ENCODE results near the gene PNISR. TPM values are rescaled to one million over a fixed set of nuclear protein-coding genes. Genes with fewer than 3 reads are reported as not detected.

The PNISR gene
- total and polyA plus RNA-seq, 2 of the 13 experiments (the other 11 are each of a cell fraction or from before 2014, with no cell fraction given) = 43.0 to 48.0 TPM

DNA sequence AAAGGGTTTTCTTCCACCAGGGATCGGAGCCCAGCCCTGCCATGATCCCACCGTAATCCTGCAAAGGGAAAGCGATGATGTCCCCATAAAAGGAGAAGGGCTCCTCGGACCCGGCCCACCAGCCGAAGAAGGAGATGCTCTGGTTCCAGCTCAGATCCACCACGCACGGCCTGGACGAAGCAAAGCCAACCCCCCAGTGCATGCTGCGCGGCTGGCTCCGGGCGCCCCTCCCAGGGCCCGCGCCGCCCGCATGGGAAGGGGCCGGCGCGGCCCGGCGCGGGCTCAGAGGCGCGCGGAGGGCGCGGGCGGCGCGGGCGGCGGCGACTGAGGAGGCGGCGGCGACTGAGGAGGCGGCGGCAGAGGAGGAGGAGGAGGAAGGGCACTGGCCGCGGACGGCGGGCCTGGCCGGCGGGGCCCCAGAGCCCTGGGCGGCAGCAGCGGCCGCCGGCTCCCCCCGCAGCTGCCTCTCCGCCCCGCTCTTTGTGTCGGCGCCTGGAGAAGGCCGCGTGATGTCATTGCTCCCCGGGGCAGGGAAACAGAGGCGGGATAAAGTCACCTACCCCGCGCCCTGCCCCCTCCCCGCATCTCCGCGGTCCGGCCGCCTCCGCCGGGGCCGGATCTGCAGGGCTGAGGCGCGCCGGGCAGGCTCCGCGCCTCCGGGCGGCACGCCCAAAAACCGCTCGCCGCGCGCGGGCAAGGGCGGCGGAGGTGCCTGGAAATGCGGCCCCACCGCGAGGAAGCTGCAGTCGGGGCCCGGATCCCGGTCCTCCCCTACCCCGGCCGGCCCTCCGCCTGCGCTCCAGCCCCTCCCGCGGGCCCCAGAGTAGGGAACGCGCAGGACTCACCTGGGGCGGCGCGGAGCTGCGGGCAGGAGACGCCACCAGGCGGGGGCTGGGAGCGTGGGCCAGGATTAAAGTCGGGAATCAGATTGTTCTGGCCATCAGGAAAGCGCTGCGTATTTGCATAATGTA lies 75.7 kb downstream of the PNISR start, which contains the start of gene FAXC:
Gene FAXC, minus strand, starts transcription at position 504 of the 971 bp plus-strand sequence. Its CDS starts 302 bp downstream, at position 202.
- CTCF ChIA-PET (ENCODE audit: low intra/inter-chr PET ratio, low total read pairs) = no interaction called here
- BruUV-seq (replicated peaks) = no TSS peak
- TF ChIP-seq, protein P1, sequence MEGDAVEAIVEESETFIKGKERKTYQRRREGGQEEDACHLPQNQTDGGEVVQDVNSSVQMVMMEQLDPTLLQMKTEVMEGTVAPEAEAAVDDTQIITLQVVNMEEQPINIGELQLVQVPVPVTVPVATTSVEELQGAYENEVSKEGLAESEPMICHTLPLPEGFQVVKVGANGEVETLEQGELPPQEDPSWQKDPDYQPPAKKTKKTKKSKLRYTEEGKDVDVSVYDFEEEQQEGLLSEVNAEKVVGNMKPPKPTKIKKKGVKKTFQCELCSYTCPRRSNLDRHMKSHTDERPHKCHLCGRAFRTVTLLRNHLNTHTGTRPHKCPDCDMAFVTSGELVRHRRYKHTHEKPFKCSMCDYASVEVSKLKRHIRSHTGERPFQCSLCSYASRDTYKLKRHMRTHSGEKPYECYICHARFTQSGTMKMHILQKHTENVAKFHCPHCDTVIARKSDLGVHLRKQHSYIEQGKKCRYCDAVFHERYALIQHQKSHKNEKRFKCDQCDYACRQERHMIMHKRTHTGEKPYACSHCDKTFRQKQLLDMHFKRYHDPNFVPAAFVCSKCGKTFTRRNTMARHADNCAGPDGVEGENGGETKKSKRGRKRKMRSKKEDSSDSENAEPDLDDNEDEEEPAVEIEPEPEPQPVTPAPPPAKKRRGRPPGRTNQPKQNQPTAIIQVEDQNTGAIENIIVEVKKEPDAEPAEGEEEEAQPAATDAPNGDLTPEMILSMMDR (CRISPR knock-in tag; IDR thresholded peaks at IDR 0.05) = peak; percentile 57
- peak; percentile 76 for TF ChIP-seq PATZ1 (CRISPR knock-in tag; IDR thresholded peaks at IDR 0.05)
- peak; percentile 95 for TF ChIP-seq ZSCAN25 (CRISPR knock-in tag; IDR thresholded peaks at IDR 0.05)
- TF ChIP-seq, protein P2, sequence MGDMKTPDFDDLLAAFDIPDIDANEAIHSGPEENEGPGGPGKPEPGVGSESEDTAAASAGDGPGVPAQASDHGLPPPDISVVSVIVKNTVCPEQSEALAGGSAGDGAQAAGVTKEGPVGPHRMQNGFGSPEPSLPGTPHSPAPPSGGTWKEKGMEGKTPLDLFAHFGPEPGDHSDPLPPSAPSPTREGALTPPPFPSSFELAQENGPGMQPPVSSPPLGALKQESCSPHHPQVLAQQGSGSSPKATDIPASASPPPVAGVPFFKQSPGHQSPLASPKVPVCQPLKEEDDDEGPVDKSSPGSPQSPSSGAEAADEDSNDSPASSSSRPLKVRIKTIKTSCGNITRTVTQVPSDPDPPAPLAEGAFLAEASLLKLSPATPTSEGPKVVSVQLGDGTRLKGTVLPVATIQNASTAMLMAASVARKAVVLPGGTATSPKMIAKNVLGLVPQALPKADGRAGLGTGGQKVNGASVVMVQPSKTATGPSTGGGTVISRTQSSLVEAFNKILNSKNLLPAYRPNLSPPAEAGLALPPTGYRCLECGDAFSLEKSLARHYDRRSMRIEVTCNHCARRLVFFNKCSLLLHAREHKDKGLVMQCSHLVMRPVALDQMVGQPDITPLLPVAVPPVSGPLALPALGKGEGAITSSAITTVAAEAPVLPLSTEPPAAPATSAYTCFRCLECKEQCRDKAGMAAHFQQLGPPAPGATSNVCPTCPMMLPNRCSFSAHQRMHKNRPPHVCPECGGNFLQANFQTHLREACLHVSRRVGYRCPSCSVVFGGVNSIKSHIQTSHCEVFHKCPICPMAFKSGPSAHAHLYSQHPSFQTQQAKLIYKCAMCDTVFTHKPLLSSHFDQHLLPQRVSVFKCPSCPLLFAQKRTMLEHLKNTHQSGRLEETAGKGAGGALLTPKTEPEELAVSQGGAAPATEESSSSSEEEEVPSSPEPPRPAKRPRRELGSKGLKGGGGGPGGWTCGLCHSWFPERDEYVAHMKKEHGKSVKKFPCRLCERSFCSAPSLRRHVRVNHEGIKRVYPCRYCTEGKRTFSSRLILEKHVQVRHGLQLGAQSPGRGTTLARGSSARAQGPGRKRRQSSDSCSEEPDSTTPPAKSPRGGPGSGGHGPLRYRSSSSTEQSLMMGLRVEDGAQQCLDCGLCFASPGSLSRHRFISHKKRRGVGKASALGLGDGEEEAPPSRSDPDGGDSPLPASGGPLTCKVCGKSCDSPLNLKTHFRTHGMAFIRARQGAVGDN (CRISPR knock-in tag; IDR thresholded peaks at IDR 0.05) = peak; percentile 11; the same call in 1 of the 2 replicates
- peak; percentile 60; the same call in 1 of the 2 replicates for TF ChIP-seq KDM2A (CRISPR knock-in tag; IDR thresholded peaks at IDR 0.05; ENCODE audit: borderline replicate concordance, low read depth)
- no peak for TF ChIP-seq SNRNP70 (IDR thresholded peaks at IDR 0.05; ENCODE audit: low read depth, low read length)
- peak; percentile 42 for TF ChIP-seq HNRNPLL (IDR thresholded peaks at IDR 0.05; ENCODE audit: low read depth, low read length, poor library complexity, severe bottlenecking)
- no peak for TF ChIP-seq ZNF782 (CRISPR knock-in tag; IDR thresholded peaks at IDR 0.05; ENCODE audit: borderline replicate concordance)
- TF ChIP-seq, protein P3, sequence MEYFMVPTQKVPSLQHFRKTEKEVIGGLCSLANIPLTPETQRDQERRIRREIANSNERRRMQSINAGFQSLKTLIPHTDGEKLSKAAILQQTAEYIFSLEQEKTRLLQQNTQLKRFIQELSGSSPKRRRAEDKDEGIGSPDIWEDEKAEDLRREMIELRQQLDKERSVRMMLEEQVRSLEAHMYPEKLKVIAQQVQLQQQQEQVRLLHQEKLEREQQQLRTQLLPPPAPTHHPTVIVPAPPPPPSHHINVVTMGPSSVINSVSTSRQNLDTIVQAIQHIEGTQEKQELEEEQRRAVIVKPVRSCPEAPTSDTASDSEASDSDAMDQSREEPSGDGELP (IDR thresholded peaks at IDR 0.05; ENCODE audit: borderline replicate concordance, low read depth) = peak; percentile 22; the same call in 1 of the 2 replicates

More for the DNA sequence above, 75.7 kb downstream of the PNISR start, which contains the start of gene FAXC:
- H4K20me1 ChIP-seq (ENCODE audit: insufficient read depth, low read length) = no peaks in the 10 kb centered on the region
- POLR2A ChIA-PET = no interaction called here
- intact Hi-C loops (cut with micrococcal nuclease; ENCODE audit: unreplicated experiment) (loop anchor here (1.0 kb wide), 1 partner anchor 15 kb away; no protein-coding TSS in a partner anchor), in situ Hi-C loops (cut with HindIII; ENCODE audit: extremely low pct_ligation_motif_present, low pct_unique_long_range_greater_than_20kb) (loop anchor here (25.0 kb wide), 1 partner anchor 463 kb away; no protein-coding TSS in a partner anchor)
- no peaks in the 10 kb centered on the region for H3K79me2 ChIP-seq (ENCODE audit: insufficient read depth, low read length)
- no peak within 1 kb of the TSS for H2AFZ ChIP-seq (ENCODE audit: low read length)
- H3K4me2 ChIP-seq (ENCODE audit: low read depth, low read length) = peak within 1 kb of the TSS; percentile 72
- 9% methylated on average over 22 of the region's 108 CpGs for WGBS (ENCODE audit: low lambda C conversion rate)
- H3K4me1 ChIP-seq (ENCODE audit: insufficient read depth, low read length) = peaks cover 14% of the 10 kb centered on the region
- peaks cover 0 to 34% of the 10 kb centered on the region in 2 experiments; a peak in 4 of 5 replicates for H3K27me3 ChIP-seq (ENCODE audit: control insufficient read depth in 1 of 2, insufficient read depth in 2 of 2, low read length in 2 of 2)
- H3K9ac ChIP-seq (ENCODE audit: insufficient read depth, low read depth, low read length) = peak within 1 kb of the TSS; percentile 7; the same call in 1 of the 2 replicates
- DNase-seq (ENCODE audit: low spot score) (peak; percentile 9), ATAC-seq (peak; percentile 93), FAIRE-seq (no peak)
- no peaks in the 10 kb centered on the region for H3K36me3 ChIP-seq (replicated peaks in 1 of 2; ENCODE audit: control insufficient read depth in 1 of 2, insufficient read depth in 2 of 2, low read length in 2 of 2)
- H3K9me3 ChIP-seq (ENCODE audit: low read length) = no peaks in the 10 kb centered on the region
- no peak within 1 kb of the TSS for H3K27ac ChIP-seq (ENCODE audit: extremely low read length, insufficient read depth, low read length)
- peak within 1 kb of the TSS; percentile 62 to 73 (median 64) for H3K4me3 ChIP-seq (replicated peaks in 1 of 3; ENCODE audit: insufficient read depth in 1 of 3, low read depth in 2 of 3, low read length in 3 of 3)

Measured in HepG2 (cell line).